ENCODE results near the gene DDX50.
"Not testable (repeated sequence)": the region's sequence is repeated elsewhere in the genome, so short reads cannot be mapped to it uniquely, and the experiment has no call there.

- TF ChIP-seq CTCF (conservative IDR thresholded peaks at IDR 0.05); EZH2 (IDR thresholded peaks at IDR 0.05; ENCODE audit: low read depth): not testable (repeated sequence)
Observed at GRCh38 chr10:68868173-68868572, 32.9 kb upstream of the DDX50 start.
